ENCODE results near the gene BIRC7. TPM values are rescaled to one million over a fixed set of nuclear protein-coding genes. Genes with fewer than 3 reads are reported as not detected.

The BIRC7 gene
- total RNA-seq, 1 experiment from 2014 or later: 0.17 TPM

DNA sequence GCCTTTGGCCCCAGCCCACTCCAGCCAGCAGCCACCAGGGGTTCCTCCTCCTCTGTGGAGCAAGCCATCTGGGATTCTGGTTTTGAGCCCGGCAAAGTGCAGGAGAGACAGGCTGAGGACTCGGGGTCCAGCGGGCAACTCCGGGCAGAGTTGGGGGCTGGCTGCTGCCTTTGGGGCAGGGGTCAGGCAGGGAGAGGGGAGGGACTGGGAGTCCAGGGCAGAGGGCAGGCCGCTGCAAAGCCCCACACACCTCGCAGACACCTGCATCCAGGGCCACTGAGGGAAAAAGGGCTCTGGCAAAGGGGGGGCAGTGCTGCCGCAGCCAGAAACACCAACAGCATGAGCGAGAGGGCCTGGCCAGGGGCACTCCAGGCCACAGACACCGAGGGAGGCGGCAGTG lies 8.8 kb downstream of the BIRC7 start:
- Mint-ChIP-seq H3K36me3 (no peaks in the 10 kb centered on the region), H3K4me1 (peaks cover 3% of the 10 kb centered on the region), H3K9me3 (no peaks in the 10 kb centered on the region), H3K27ac (no peak overlapping the region), H3K4me3 (no peak overlapping the region), H3K27me3 (ENCODE audit: low read depth) (no peaks in the 10 kb centered on the region; the same call in 1 of the 2 replicates)
- ATAC-seq (no peak), DNase-seq (ENCODE audit: low spot score) (no peak)
- ChIA-PET POLR2A (interaction anchor here (0.5 kb wide), 1 partner anchor 22 kb away, joined by 3 read pairs; no protein-coding TSS in a partner anchor), CTCF (interaction anchor here (1.3 to 5.6 kb wide), 6 partner anchors 9 to 64 kb away, joined by 3 to 93 read pairs (median 12); partner anchors contain the start of gene BIRC7)
- no peak for TF ChIP-seq IRF2 (CRISPR knock-in tag; IDR thresholded peaks at IDR 0.05; ENCODE audit: borderline replicate concordance, low read depth)
- no peak for TF ChIP-seq SMAD3 (CRISPR knock-in tag; IDR thresholded peaks at IDR 0.05; ENCODE audit: borderline replicate concordance)
- TF ChIP-seq OVOL2 (CRISPR knock-in tag; IDR thresholded peaks at IDR 0.05; ENCODE audit: borderline replicate concordance): no peak
- no peak for TF ChIP-seq CREM (CRISPR knock-in tag; IDR thresholded peaks at IDR 0.05)
- no peak for TF ChIP-seq TCF7 (CRISPR knock-in tag; IDR thresholded peaks at IDR 0.05; ENCODE audit: low read depth)
- TF ChIP-seq, protein P1, sequence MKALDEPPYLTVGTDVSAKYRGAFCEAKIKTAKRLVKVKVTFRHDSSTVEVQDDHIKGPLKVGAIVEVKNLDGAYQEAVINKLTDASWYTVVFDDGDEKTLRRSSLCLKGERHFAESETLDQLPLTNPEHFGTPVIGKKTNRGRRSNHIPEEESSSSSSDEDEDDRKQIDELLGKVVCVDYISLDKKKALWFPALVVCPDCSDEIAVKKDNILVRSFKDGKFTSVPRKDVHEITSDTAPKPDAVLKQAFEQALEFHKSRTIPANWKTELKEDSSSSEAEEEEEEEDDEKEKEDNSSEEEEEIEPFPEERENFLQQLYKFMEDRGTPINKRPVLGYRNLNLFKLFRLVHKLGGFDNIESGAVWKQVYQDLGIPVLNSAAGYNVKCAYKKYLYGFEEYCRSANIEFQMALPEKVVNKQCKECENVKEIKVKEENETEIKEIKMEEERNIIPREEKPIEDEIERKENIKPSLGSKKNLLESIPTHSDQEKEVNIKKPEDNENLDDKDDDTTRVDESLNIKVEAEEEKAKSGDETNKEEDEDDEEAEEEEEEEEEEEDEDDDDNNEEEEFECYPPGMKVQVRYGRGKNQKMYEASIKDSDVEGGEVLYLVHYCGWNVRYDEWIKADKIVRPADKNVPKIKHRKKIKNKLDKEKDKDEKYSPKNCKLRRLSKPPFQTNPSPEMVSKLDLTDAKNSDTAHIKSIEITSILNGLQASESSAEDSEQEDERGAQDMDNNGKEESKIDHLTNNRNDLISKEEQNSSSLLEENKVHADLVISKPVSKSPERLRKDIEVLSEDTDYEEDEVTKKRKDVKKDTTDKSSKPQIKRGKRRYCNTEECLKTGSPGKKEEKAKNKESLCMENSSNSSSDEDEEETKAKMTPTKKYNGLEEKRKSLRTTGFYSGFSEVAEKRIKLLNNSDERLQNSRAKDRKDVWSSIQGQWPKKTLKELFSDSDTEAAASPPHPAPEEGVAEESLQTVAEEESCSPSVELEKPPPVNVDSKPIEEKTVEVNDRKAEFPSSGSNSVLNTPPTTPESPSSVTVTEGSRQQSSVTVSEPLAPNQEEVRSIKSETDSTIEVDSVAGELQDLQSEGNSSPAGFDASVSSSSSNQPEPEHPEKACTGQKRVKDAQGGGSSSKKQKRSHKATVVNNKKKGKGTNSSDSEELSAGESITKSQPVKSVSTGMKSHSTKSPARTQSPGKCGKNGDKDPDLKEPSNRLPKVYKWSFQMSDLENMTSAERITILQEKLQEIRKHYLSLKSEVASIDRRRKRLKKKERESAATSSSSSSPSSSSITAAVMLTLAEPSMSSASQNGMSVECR (CRISPR knock-in tag; IDR thresholded peaks at IDR 0.05; ENCODE audit: borderline replicate concordance): no peak
- TF ChIP-seq, protein P2, sequence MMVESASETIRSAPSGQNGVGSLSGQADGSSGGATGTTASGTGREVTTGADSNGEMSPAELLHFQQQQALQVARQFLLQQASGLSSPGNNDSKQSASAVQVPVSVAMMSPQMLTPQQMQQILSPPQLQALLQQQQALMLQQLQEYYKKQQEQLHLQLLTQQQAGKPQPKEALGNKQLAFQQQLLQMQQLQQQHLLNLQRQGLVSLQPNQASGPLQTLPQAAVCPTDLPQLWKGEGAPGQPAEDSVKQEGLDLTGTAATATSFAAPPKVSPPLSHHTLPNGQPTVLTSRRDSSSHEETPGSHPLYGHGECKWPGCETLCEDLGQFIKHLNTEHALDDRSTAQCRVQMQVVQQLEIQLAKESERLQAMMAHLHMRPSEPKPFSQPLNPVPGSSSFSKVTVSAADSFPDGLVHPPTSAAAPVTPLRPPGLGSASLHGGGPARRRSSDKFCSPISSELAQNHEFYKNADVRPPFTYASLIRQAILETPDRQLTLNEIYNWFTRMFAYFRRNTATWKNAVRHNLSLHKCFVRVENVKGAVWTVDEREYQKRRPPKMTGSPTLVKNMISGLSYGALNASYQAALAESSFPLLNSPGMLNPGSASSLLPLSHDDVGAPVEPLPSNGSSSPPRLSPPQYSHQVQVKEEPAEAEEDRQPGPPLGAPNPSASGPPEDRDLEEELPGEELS (CRISPR knock-in tag; IDR thresholded peaks at IDR 0.05): no peak
- TF ChIP-seq ETV6 (CRISPR knock-in tag; IDR thresholded peaks at IDR 0.05): no peak
- TF ChIP-seq ESRRA (CRISPR knock-in tag; IDR thresholded peaks at IDR 0.05; ENCODE audit: borderline replicate concordance): no peak
- TF ChIP-seq TP53 (CRISPR knock-in tag; IDR thresholded peaks at IDR 0.05): no peak
- TF ChIP-seq, protein P3, sequence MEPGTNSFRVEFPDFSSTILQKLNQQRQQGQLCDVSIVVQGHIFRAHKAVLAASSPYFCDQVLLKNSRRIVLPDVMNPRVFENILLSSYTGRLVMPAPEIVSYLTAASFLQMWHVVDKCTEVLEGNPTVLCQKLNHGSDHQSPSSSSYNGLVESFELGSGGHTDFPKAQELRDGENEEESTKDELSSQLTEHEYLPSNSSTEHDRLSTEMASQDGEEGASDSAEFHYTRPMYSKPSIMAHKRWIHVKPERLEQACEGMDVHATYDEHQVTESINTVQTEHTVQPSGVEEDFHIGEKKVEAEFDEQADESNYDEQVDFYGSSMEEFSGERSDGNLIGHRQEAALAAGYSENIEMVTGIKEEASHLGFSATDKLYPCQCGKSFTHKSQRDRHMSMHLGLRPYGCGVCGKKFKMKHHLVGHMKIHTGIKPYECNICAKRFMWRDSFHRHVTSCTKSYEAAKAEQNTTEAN (CRISPR knock-in tag; IDR thresholded peaks at IDR 0.05): no peak
- TF ChIP-seq, protein P4, sequence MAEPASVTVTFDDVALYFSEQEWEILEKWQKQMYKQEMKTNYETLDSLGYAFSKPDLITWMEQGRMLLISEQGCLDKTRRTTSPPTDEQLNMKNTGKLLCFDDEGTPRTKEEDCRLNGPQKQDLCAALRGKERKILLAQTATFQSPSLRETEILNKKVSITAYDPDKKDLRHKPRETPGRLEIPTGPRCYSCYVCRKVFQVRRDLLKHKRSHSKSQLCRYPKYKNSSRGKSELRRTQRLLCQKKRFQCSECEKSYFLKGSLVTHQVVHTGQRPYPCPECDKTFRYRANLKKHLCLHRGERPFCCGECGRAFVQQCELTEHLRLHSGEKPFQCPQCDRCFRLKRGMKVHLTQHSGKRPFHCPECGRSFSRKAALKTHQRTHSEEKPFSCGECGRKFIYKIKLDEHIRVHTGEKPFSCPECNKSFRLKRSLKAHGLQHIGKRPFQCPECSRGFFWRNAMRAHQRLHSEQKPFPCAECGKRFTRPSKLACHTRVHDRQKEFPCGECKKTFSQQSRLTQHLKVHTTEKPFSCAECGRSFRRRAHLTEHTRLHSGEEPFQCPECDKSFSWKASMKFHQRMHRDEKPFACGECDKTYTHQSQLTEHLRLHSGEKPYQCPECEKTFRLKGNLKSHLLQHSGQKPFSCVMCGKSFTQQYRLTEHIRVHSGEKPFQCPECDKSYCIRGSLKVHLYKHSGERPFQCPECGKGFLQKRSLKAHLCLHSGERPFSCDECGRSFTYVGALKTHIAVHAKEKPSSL (CRISPR knock-in tag; conservative IDR thresholded peaks at IDR 0.05): no peak
- TF ChIP-seq ZNF671 (CRISPR knock-in tag; IDR thresholded peaks at IDR 0.05): no peak
- TF ChIP-seq, protein P5, sequence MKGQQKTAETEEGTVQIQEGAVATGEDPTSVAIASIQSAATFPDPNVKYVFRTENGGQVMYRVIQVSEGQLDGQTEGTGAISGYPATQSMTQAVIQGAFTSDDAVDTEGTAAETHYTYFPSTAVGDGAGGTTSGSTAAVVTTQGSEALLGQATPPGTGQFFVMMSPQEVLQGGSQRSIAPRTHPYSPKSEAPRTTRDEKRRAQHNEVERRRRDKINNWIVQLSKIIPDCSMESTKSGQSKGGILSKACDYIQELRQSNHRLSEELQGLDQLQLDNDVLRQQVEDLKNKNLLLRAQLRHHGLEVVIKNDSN (CRISPR knock-in tag; IDR thresholded peaks at IDR 0.05): no peak
- TF ChIP-seq, protein P6, sequence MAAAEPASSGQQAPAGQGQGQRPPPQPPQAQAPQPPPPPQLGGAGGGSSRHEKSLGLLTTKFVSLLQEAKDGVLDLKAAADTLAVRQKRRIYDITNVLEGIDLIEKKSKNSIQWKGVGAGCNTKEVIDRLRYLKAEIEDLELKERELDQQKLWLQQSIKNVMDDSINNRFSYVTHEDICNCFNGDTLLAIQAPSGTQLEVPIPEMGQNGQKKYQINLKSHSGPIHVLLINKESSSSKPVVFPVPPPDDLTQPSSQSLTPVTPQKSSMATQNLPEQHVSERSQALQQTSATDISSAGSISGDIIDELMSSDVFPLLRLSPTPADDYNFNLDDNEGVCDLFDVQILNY (CRISPR knock-in tag; IDR thresholded peaks at IDR 0.05): no peak
- TF ChIP-seq CBFB (CRISPR knock-in tag; IDR thresholded peaks at IDR 0.05; ENCODE audit: low read depth): no peak
- TF ChIP-seq, protein P7, sequence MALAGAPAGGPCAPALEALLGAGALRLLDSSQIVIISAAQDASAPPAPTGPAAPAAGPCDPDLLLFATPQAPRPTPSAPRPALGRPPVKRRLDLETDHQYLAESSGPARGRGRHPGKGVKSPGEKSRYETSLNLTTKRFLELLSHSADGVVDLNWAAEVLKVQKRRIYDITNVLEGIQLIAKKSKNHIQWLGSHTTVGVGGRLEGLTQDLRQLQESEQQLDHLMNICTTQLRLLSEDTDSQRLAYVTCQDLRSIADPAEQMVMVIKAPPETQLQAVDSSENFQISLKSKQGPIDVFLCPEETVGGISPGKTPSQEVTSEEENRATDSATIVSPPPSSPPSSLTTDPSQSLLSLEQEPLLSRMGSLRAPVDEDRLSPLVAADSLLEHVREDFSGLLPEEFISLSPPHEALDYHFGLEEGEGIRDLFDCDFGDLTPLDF (CRISPR knock-in tag; IDR thresholded peaks at IDR 0.05): no peak
- TF ChIP-seq NR3C1 (CRISPR knock-in tag; conservative IDR thresholded peaks at IDR 0.05; ENCODE audit: low read depth): no peak
- TF ChIP-seq CREB1 (CRISPR knock-in tag; IDR thresholded peaks at IDR 0.05): no peak
- TF ChIP-seq, protein P8, sequence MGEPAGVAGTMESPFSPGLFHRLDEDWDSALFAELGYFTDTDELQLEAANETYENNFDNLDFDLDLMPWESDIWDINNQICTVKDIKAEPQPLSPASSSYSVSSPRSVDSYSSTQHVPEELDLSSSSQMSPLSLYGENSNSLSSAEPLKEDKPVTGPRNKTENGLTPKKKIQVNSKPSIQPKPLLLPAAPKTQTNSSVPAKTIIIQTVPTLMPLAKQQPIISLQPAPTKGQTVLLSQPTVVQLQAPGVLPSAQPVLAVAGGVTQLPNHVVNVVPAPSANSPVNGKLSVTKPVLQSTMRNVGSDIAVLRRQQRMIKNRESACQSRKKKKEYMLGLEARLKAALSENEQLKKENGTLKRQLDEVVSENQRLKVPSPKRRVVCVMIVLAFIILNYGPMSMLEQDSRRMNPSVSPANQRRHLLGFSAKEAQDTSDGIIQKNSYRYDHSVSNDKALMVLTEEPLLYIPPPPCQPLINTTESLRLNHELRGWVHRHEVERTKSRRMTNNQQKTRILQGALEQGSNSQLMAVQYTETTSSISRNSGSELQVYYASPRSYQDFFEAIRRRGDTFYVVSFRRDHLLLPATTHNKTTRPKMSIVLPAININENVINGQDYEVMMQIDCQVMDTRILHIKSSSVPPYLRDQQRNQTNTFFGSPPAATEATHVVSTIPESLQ (CRISPR knock-in tag; IDR thresholded peaks at IDR 0.05): no peak

Data from WTC11 (cell line).